ENCODE measurements around the gene ZNF438.

Gene ZNF438

GRCh38 chr10:30990351-30990750, 41.3 kb downstream of the ZNF438 start:
- TF ChIP-seq CTCF (IDR thresholded peaks at IDR 0.05; ENCODE audit: low read depth, low read length, poor library complexity, severe bottlenecking) (no peak), EZH2phosphoT487 (IDR thresholded peaks at IDR 0.05; ENCODE audit: borderline replicate concordance, low read length) (no peak)
- H3F3A ChIP-seq (ENCODE audit: control insufficient read depth, insufficient read depth), result no peaks in the 10 kb centered on the region
- no peaks in the 10 kb centered on the region for H3K4me1 ChIP-seq (ENCODE audit: control insufficient read depth, low read length)
- H3K9me2 ChIP-seq (replicated peaks; ENCODE audit: control insufficient read depth, low read length), result no peaks in the 10 kb centered on the region
- no peaks in the 10 kb centered on the region for H3K27me3 ChIP-seq (ENCODE audit: control insufficient read depth, low read length)
- H3K36me3 ChIP-seq (ENCODE audit: control insufficient read depth, low read length), result no peaks in the 10 kb centered on the region
- H3K27ac ChIP-seq (ENCODE audit: low read depth, low read length), result no peak overlapping the region
- no peak overlapping the region for H3K4me2 ChIP-seq (ENCODE audit: low read length)
- no peaks in the 10 kb centered on the region for H3K79me2 ChIP-seq (ENCODE audit: control insufficient read depth, low read length)
- no peaks in the 10 kb centered on the region; the same call in 1 of the 2 replicates for H3K9me3 ChIP-seq (ENCODE audit: control insufficient read depth, insufficient read depth, low read length)
- no peak overlapping the region for H3K4me3 ChIP-seq (ENCODE audit: low read length)
- H4K20me1 ChIP-seq (ENCODE audit: control insufficient read depth, insufficient read depth, low read depth, low read length), result no peaks in the 10 kb centered on the region

- Histone ChIP-seq H3F3A (ENCODE audit: control insufficient read depth, insufficient read depth) (no peaks in the 10 kb centered on the region), H3K9me2 (replicated peaks; ENCODE audit: control insufficient read depth, low read length) (no peaks in the 10 kb centered on the region), H3K36me3 (ENCODE audit: control insufficient read depth, low read length) (no peaks in the 10 kb centered on the region), H4K20me1 (ENCODE audit: control insufficient read depth, insufficient read depth, low read depth, low read length) (no peaks in the 10 kb centered on the region), H3K79me2 (ENCODE audit: control insufficient read depth, low read length) (no peaks in the 10 kb centered on the region), H3K27ac (ENCODE audit: low read depth, low read length) (no peak overlapping the region), H3K4me2 (ENCODE audit: low read length) (no peak overlapping the region), H3K9me3 (ENCODE audit: control insufficient read depth, insufficient read depth, low read length) (no peaks in the 10 kb centered on the region), H3K4me1 (ENCODE audit: control insufficient read depth, low read length) (no peaks in the 10 kb centered on the region), H3K4me3 (ENCODE audit: low read length) (no peak overlapping the region), H3K27me3 (ENCODE audit: control insufficient read depth, low read length) (no peaks in the 10 kb centered on the region)
- TF ChIP-seq CTCF (IDR thresholded peaks at IDR 0.05; ENCODE audit: low read depth, low read length, poor library complexity, severe bottlenecking) (no peak), EZH2phosphoT487 (IDR thresholded peaks at IDR 0.05; ENCODE audit: borderline replicate concordance, low read length) (no peak)
Measured at GRCh38 chr10:30988831-30989435, 42.7 kb downstream of the ZNF438 start.

- Histone ChIP-seq H3K27ac (ENCODE audit: low read depth, low read length) (no peak overlapping the region), H3K4me3 (ENCODE audit: low read length) (no peak overlapping the region), H3K79me2 (ENCODE audit: control insufficient read depth, low read length) (no peaks in the 10 kb centered on the region), H3F3A (ENCODE audit: control insufficient read depth, insufficient read depth) (no peaks in the 10 kb centered on the region), H4K20me1 (ENCODE audit: control insufficient read depth, insufficient read depth, low read depth, low read length) (no peaks in the 10 kb centered on the region), H3K27me3 (ENCODE audit: control insufficient read depth, low read length) (no peaks in the 10 kb centered on the region), H3K4me1 (ENCODE audit: control insufficient read depth, low read length) (no peaks in the 10 kb centered on the region), H3K9me2 (replicated peaks; ENCODE audit: control insufficient read depth, low read length) (no peaks in the 10 kb centered on the region), H3K36me3 (ENCODE audit: control insufficient read depth, low read length) (no peaks in the 10 kb centered on the region), H3K4me2 (ENCODE audit: low read length) (no peak overlapping the region), H3K9me3 (ENCODE audit: control insufficient read depth, insufficient read depth, low read length) (no peaks in the 10 kb centered on the region)
- TF ChIP-seq EZH2phosphoT487 (IDR thresholded peaks at IDR 0.05; ENCODE audit: borderline replicate concordance, low read length) (no peak), CTCF (IDR thresholded peaks at IDR 0.05; ENCODE audit: low read depth, low read length, poor library complexity, severe bottlenecking) (no peak)
Measured at GRCh38 chr10:30987463-30987862, 44.2 kb downstream of the ZNF438 start.

Data from DOHH2 (cell line).